H9 (cell line): Measurements from ENCODE around the gene ITGB8. TPM values are rescaled to one million over a fixed set of nuclear protein-coding genes. Genes with fewer than 3 reads are reported as not detected.

Experiments
- DNase-seq: peaks from one replicate; pipeline ENCODE4 v3.0.0-alpha.2; 2017
- H2AFZ ChIP-seq: one replicate; pipeline ENCODE4 v1.6.1; 2013; ENCODE audit warnings: mild to moderate bottlenecking, low read length, control low read depth, moderate library complexity
- H2AK5ac ChIP-seq: 2 replicates; pipeline ENCODE4 v1.6.1; 2013; ENCODE audit warnings: low read length, control low read depth, mixed read lengths; ENCODE audit not compliant: insufficient read length
- H2BK120ac ChIP-seq: one replicate; pipeline ENCODE4 v1.6.1; 2013; ENCODE audit warnings: low read depth, mild to moderate bottlenecking, low read length, control low read depth, inconsistent platforms; ENCODE audit not compliant: poor library complexity, severe bottlenecking
- H2BK12ac ChIP-seq: 2 replicates; pipeline ENCODE4 v1.6.1; 2013; ENCODE audit warnings: low read length, control low read depth, mixed read lengths, low read depth; ENCODE audit not compliant: insufficient read length
- H2BK15ac ChIP-seq: 2 replicates; pipeline ENCODE4 v1.6.1; 2013; ENCODE audit warnings: low read depth, low read length, control low read depth
- H2BK20ac ChIP-seq: one replicate; pipeline ENCODE4 v1.6.1; 2013; ENCODE audit warnings: low read depth, mild to moderate bottlenecking, low read length, control low read depth, inconsistent platforms; ENCODE audit not compliant: poor library complexity, severe bottlenecking
- H2BK5ac ChIP-seq: 2 replicates; pipeline ENCODE4 v1.6.1; 2013; ENCODE audit warnings: low read length, control low read depth, mixed read lengths; ENCODE audit not compliant: insufficient read length
- H3K14ac ChIP-seq: 2 replicates; pipeline ENCODE4 v1.6.1; 2013; ENCODE audit warnings: low read length, control low read depth; ENCODE audit not compliant: insufficient read depth
- H3K18ac ChIP-seq: 2 replicates; pipeline ENCODE4 v1.6.1; 2013; ENCODE audit warnings: low read depth, mild to moderate bottlenecking, mixed read lengths, low read length, control low read depth; ENCODE audit not compliant: insufficient read length
- H3K23ac ChIP-seq: 2 replicates; pipeline ENCODE4 v1.6.1; 2013; ENCODE audit warnings: low read length, control low read depth, mixed read lengths, low read depth; ENCODE audit not compliant: insufficient read length
- H3K23me2 ChIP-seq: 2 replicates; pipeline ENCODE4 v1.6.1; 2013; ENCODE audit warnings: low read depth, mild to moderate bottlenecking, mixed read lengths, low read length, control low read depth; ENCODE audit not compliant: insufficient read length, poor library complexity, severe bottlenecking
- H3K27ac ChIP-seq: 2 replicates; pipeline ENCODE4 v1.5.1; 2013; ENCODE audit warnings: low read length, control low read depth, mixed read lengths, low read depth; ENCODE audit not compliant: insufficient read length
- H3K27me3 ChIP-seq: 2 replicates; pipeline ENCODE4 v1.6.1; 2013; ENCODE audit warnings: low read length, control low read depth, inconsistent platforms; ENCODE audit not compliant: insufficient read depth
- H3K4ac ChIP-seq: 2 replicates; pipeline ENCODE4 v1.6.1; 2013; ENCODE audit warnings: low read depth, mild to moderate bottlenecking, control low read depth, inconsistent platforms, low read length, moderate library complexity
- H3K4me1 ChIP-seq: 2 replicates; pipeline ENCODE4 v1.6.1; 2013; ENCODE audit warnings: low read length, control low read depth, inconsistent platforms; ENCODE audit not compliant: insufficient read depth
- H3K4me2 ChIP-seq: 2 replicates; pipeline ENCODE4 v1.6.1; 2013; ENCODE audit warnings: low read length, control low read depth, mixed read lengths; ENCODE audit not compliant: insufficient read length, insufficient read depth
- H3K56ac ChIP-seq: 2 replicates; pipeline ENCODE4 v1.6.1; 2013; ENCODE audit warnings: low read depth, mild to moderate bottlenecking, mixed read lengths, low read length, control low read depth; ENCODE audit not compliant: insufficient read length
- H3K79me1 ChIP-seq: 2 replicates; pipeline ENCODE4 v1.6.1; 2013; ENCODE audit warnings: low read depth, mild to moderate bottlenecking, moderate library complexity, low read length, control low read depth, inconsistent platforms; ENCODE audit not compliant: insufficient read depth, poor library complexity, severe bottlenecking
- H3K79me2 ChIP-seq: 2 replicates; pipeline ENCODE4 v1.6.1; 2013; ENCODE audit warnings: low read length, control low read depth, inconsistent platforms; ENCODE audit not compliant: insufficient read depth
- H3K9ac ChIP-seq: 2 replicates; pipeline ENCODE4 v1.6.1; 2013; ENCODE audit warnings: low read length, control low read depth, mixed read lengths; ENCODE audit not compliant: insufficient read length; ENCODE audit errors: extremely low read depth
- H3K9me3 ChIP-seq: one replicate; pipeline ENCODE4 v1.6.1; 2013; ENCODE audit warnings: low read depth, low read length, inconsistent platforms; ENCODE audit not compliant: control insufficient read depth
- H3T11ph ChIP-seq: one replicate; pipeline ENCODE4 v1.6.1; 2013; ENCODE audit warnings: mild to moderate bottlenecking, low read length, control low read depth, inconsistent platforms
- H4K20me1 ChIP-seq: one replicate; pipeline ENCODE4 v1.6.1; 2013; ENCODE audit not compliant: control insufficient read depth, insufficient read length, insufficient read depth
- H4K5ac ChIP-seq: 2 replicates; pipeline ENCODE4 v1.6.1; 2013; ENCODE audit warnings: low read depth, mild to moderate bottlenecking, mixed read lengths, low read length, control low read depth; ENCODE audit not compliant: insufficient read length
- H4K8ac ChIP-seq: replicated peaks from 2 replicates; pipeline ENCODE4 v1.6.1; 2013; ENCODE audit warnings: low read length, control low read depth, mixed read lengths, low read depth; ENCODE audit not compliant: insufficient read length
- H4K91ac ChIP-seq: 2 replicates; pipeline ENCODE4 v1.6.1; 2013; ENCODE audit warnings: low read depth, mild to moderate bottlenecking, moderate library complexity, mixed read lengths, low read length, control low read depth; ENCODE audit not compliant: insufficient read length
- H3K27ac Mint-ChIP-seq, 3 experiments: 2 replicates in 2 of 3; 3 replicates in 1 of 3; pipeline ENCODE4 v1.8.0; 2020 to 2021; ENCODE audit warnings: mixed read lengths in 3 of 3, mild to moderate bottlenecking in 1 of 3, moderate library complexity in 1 of 3
- H3K27me3 Mint-ChIP-seq: 2 replicates; pipeline ENCODE4 v1.8.0; 2021; ENCODE audit warnings: low read depth, mild to moderate bottlenecking, moderate library complexity, mixed read lengths
- H3K36me3 Mint-ChIP-seq, 3 experiments: 2 replicates in 2 of 3; 3 replicates in 1 of 3; pipeline ENCODE4 v1.8.0; 2020 to 2021; ENCODE audit warnings: low read depth in 3 of 3, mixed read lengths in 3 of 3; ENCODE audit not compliant: insufficient read depth in 1 of 3
- H3K4me1 Mint-ChIP-seq, 2 experiments: 2 replicates each; pipeline ENCODE4 v1.8.0; 2020; ENCODE audit warnings: mixed read lengths in 2 of 2
- H3K4me3 Mint-ChIP-seq, 2 experiments: 2 replicates in 1 of 2; 3 replicates in 1 of 2; pipeline ENCODE4 v1.8.0; 2020 to 2021; ENCODE audit warnings: mild to moderate bottlenecking in 2 of 2, mixed read lengths in 2 of 2, moderate library complexity in 1 of 2
- H3K9me3 Mint-ChIP-seq, 2 experiments: 2 replicates in 1 of 2; 3 replicates in 1 of 2; pipeline ENCODE4 v1.8.0; 2020; ENCODE audit warnings: mild to moderate bottlenecking in 2 of 2, mixed read lengths in 2 of 2, moderate library complexity in 1 of 2
- WGBS: extraction: QIAGEN DNeasy Blood & Tissue Kit; methylation state at CpG from one replicate; pipeline ENCODE4 v1.1.7; 2013; ENCODE audit warnings: missing lambda C conversion rate, low lambda C conversion rate, mixed read lengths; ENCODE audit not compliant: insufficient read length; ENCODE audit errors: extremely low coverage; 5-methylcytosine and 5-hydroxymethylcytosine counted together
- total RNA-seq: library from RNA; stranded (reverse); gene quantifications from 2 replicates; pipeline ENCODE4 v1.2.1, GENCODE V29; 2021
- TF ChIP-seq, protein P1 (sequence below): fragments of 200-600 bp; sonication (generic); conservative IDR thresholded peaks from 3 replicates; pipeline ENCODE4 v1.8.0; 2021; ENCODE audit warnings: antibody characterized with exemption, mild to moderate bottlenecking

The ITGB8 gene
- total RNA-seq, 1 experiment from 2014 or later: 7.6 TPM

DNA sequence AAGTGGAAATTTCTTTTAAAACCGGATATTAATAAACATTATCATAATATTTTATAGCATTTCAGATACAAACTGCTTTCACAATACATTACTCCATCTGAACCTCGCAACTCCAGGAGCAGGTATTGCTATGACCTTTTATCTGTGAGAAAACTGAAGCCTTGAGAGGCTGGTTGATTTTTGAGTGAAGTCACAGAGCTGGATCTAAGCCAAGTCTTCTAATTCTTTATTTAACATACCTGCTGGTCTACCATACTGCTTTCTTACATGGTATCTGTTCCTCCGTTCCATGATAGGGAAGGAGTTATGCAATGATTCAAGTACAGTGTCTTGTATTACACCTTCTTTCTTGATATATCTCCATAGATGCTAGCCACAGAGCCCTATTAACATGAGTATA is 37.4 kb upstream of the ITGB8 start:
- no peak overlapping the region for H2BK15ac ChIP-seq
- H3K18ac ChIP-seq: no peak overlapping the region
- H2BK12ac ChIP-seq: no peak overlapping the region
- H3K27me3 ChIP-seq: no peaks in the 10 kb centered on the region
- H3K4ac ChIP-seq: no peak overlapping the region
- no peak overlapping the region for H4K8ac ChIP-seq
- no peak overlapping the region for H3T11ph ChIP-seq
- no peak overlapping the region for H2BK120ac ChIP-seq
- no peak overlapping the region for H2BK5ac ChIP-seq
- no peaks in the 10 kb centered on the region for H4K20me1 ChIP-seq
- no peak overlapping the region for H3K4me2 ChIP-seq
- Mint-ChIP-seq H3K4me1 (peaks cover 5 to 6% of the 10 kb centered on the region in 2 experiments), H3K27me3 (no peaks in the 10 kb centered on the region; the same call in 1 of the 2 replicates), H3K4me3 (no peak overlapping the region), H3K9me3 (no peaks in the 10 kb centered on the region), H3K27ac (no peak overlapping the region), H3K36me3 (no peaks in the 10 kb centered on the region)
- no peak overlapping the region for H4K91ac ChIP-seq
- no CpG with 5 or more reads among the region's 3 CpGs for WGBS
- H3K9ac ChIP-seq: no peak overlapping the region
- no peak overlapping the region for H2AK5ac ChIP-seq
- TF ChIP-seq, protein P1, sequence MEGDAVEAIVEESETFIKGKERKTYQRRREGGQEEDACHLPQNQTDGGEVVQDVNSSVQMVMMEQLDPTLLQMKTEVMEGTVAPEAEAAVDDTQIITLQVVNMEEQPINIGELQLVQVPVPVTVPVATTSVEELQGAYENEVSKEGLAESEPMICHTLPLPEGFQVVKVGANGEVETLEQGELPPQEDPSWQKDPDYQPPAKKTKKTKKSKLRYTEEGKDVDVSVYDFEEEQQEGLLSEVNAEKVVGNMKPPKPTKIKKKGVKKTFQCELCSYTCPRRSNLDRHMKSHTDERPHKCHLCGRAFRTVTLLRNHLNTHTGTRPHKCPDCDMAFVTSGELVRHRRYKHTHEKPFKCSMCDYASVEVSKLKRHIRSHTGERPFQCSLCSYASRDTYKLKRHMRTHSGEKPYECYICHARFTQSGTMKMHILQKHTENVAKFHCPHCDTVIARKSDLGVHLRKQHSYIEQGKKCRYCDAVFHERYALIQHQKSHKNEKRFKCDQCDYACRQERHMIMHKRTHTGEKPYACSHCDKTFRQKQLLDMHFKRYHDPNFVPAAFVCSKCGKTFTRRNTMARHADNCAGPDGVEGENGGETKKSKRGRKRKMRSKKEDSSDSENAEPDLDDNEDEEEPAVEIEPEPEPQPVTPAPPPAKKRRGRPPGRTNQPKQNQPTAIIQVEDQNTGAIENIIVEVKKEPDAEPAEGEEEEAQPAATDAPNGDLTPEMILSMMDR: no peak
- no peaks in the 10 kb centered on the region for H3K79me2 ChIP-seq
- H3K56ac ChIP-seq: no peak overlapping the region
- no peaks in the 10 kb centered on the region for H3K9me3 ChIP-seq
- no peak overlapping the region for H3K23ac ChIP-seq
- no peak overlapping the region for H3K14ac ChIP-seq
- H4K5ac ChIP-seq: no peak overlapping the region
- H2AFZ ChIP-seq: no peak overlapping the region
- no peaks in the 10 kb centered on the region for H3K23me2 ChIP-seq
- no peak overlapping the region for H3K27ac ChIP-seq
- H3K79me1 ChIP-seq: no peaks in the 10 kb centered on the region
- DNase-seq: no peak
- H3K4me1 ChIP-seq: no peaks in the 10 kb centered on the region
- no peak overlapping the region for H2BK20ac ChIP-seq
